ENCODE measurements around the gene IZUMO1.
"Not testable (repeated sequence)": the region's sequence is repeated elsewhere in the genome, so short reads cannot be mapped to it uniquely, and the experiment has no call there.

The IZUMO1 gene

DNA sequence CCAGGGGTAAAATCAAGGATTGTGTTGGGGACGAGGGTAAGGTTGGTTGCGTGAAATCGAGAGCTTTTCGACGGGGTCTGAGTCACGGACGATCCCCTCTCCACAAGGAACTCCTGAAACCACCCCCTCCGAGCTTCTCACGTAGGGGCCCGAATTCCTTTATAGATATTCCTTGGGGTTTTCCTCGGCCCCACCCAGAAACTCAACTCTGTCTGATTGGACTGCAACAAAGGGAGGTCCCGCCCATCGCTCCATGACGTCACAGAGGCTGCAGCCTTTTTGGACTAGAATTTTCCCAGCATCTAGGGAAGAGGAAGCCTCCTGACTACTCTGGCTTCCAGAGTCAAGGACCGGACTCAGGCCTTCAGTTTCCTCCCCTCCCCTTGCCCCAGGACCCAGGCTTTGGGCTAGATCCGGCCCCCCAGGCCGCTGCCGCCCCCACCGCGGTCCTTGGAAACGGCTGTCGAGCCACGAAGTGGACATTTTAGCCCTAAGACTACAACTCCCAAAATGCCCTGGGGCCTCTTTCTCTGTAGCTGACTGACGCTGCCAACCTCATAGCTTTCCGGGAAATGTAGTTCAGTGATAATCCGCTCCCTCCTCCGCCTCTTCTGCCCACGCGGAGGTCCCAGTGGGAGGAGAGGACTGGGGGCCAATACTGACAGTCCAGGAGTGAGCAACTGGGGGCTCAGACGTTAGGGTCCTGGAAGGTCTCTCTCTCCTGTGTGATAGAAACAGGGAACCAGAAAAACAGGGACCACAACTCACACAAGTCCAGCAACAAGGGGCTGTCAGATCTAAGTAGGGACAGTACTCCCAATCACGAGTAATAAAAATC, at the start of gene IZUMO1:
Gene IZUMO1, minus strand, starts transcription at position 172 of the 838 bp plus-strand sequence. CDS start 1,050 bp downstream, outside the sequence.
- DNase-seq, result no peak

DNA sequence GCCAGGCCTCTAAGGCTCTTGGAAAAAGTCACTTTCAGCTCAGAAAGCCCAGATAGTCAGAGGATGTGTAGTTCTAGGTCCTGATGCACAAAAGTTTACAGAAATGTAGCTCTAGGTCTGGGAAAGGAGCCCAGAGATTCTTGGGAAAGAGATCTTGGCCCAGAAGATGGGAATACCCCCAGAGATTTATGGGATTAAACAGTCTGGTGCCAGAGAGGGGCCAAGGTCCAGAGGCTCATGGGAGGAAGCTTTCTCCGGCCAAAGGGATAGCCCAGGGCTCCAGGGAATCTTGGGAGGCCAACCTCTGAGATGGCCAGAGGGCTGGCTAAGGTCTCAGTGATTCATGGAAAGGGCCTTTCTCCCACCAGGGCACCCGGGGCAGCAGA, 49.0 kb upstream of the IZUMO1 start:
- DNase-seq, result no peak

DNA sequence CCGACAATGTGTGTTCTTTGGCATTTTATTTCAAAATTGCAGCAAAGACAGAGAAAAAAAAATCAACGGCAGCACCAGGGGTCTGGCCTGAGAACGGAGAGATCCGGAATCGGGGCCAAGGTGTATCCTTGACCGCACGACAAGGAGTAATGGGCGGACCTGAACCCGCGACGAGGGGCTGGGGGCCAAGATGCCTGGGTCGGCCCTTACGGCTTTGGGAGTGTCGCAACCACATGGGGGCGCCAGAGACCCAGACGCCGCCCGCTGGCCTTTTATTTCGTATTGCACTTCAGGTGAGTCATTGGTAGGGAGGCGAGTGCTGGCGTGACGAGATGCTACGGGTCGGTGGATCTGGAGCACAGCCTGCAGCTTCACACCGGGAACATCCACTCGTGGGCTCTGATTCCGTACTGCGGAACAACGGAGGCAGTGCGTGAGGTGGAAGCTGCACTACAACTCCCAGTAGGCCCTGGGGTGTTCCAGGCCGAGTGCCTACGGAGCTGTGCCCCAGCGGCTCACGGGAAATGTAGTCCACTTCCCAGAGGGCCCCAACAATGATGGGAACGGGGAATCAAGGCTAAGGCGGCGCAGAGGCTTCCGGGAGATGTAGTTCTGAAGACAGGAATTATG, 48.5 kb upstream of the IZUMO1 start:
- peak; percentile 74 for DNase-seq

DNA sequence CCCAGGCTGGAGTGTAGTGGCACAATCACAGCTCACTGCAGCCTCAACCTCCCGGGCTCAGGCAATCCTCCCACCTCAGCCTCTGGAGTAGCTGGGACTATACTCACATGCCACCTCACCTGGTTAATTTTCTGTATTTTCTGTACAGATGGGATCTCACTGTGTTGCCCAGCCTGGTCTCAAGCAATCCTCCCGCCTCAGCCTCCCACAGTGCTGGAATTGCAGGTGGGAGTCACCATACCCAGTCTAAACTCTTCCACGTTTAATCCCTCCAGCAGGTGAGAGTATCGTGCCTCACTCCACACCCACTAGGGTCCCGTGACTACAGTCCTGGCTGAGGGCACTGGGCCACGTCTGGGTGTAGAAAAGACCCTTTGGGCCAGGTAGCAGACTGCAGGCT, 47.6 kb upstream of the IZUMO1 start:
- no peak for DNase-seq

DNA sequence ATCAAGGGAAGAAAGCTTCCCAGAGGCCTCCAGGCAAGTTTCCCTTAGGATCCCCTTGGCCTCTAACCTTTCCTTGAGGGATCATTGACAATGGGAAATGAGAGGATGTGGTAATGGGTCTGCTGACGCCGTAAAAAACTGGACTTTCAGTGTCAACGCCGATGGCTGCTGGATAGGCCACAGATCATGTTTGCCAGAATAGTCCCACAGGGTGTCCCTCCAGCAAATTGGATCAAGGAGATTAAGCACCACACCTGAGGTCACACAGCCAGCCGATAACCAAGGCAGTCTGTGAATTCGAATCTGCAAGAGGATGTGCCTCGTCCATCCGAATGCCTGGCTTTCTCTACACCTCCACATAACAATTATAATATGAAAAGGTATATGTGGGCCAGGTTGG, 46.6 kb upstream of the IZUMO1 start:
- DNase-seq, result no peak

DNA sequence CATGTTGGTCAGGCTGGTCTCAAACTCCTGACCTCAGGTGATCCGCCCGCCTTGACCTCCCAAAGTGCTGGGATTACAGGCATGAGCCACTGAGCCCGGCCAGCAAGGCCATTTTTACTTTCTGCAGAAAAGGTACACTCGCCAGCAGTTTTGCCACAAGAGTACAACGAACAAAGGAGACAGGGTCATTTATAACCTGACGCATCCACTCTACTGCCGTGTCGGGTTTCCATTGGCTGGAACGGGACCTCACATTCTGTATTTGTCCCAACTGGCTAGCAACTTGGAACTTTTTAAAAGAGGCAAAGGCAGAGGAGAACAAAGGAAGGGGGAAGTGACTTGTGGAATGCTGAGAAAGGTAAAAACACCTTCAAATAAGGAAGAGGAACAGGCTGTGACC, 40.6 kb upstream of the IZUMO1 start:
- DNase-seq, result not testable (repeated sequence)

DNA sequence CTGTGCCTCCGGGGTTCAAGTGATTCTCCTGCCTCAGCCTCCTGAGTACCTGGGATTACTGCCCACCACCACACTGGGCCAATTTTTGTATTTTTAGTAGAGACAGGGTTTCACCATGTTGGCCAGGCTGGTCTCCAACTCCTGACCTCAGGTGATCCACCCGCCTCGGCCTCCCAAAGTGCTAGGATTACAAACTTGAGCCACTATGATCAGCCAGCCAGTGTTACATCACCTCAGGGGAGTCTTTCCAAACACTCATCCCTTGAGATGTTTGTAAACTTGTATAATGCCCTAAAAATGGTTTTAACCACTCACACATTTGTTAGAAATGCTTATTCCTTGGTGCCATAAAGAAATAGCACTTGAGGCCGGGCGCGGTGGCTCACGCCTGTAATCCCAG, 39.7 kb upstream of the IZUMO1 start:
- not testable (repeated sequence) for DNase-seq

DNA sequence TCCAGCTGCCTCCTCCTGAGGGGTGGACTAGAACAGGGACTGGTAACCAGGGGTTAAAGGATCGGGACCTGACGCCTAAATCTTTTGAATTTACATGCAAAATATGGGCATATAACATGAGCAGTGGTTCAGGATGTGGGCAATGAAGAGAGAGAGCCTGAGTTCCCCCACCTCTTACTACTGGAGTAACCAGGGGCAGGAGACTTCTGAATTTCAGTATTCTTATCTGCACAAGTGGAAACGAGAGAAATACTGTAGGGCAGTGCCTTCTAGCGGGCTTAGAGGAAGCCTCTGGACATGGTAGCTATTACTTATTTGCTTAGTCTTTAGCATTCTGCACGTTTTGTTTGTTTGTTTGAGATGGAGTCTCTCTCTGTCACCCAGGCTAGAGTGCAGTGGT, 37.8 kb upstream of the IZUMO1 start:
- DNase-seq, result no peak

DNA sequence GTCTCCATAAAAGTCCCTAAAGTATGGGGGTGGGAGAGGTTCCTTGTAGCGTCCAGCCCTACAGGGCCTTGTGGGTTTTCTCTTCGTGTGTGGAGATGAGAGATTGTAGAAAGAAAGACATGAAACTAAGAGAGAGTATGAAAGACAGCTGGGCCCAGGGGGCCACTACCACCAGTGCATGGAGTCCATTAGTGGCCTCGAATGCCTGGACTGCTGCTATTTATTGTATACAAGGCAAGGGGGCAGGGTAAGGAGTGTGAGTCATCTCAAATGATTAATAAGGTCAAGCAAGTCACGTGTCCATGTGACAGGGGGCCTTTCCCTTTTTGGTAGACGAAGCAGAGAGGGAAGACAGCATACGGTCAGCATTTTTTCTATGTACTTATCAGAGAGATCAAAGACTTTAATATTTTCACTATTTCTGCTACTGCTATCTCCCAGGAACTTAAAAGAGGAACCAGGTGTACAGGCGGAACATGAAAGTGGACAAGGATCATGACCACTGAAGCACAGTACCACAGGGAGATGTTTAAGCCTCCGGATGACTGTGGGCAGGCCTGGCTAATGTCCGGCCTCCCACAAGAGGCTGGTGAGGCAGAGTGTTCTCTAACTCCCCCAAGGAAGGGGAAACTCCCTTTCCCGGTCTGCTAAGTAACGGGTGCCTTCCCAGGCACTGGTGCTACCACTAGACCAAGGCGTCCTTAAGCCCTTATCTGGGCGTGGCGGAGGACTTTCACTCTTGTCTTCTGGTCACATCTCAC, 34.1 kb upstream of the IZUMO1 start:
- no peak for DNase-seq

DNA sequence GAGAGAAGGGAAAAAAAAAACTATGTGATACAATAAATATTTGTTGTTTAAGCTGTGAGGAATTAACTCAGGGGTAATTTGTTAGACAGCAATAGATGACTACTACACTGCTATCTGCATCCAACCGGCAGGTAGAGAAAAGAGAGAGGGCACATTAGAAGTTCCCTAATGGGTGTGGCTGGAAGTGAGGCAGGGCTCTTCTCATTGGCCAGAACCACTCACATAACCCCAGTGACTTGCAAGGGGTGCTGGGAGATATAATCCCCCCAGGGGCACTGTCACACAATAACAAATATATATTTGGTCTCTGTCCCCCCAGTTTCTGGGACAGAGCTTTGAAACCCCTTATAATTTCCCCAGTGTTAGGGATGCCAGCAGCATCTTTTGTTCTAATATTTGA, 32.9 kb upstream of the IZUMO1 start:
- DNase-seq, result no peak

DNA sequence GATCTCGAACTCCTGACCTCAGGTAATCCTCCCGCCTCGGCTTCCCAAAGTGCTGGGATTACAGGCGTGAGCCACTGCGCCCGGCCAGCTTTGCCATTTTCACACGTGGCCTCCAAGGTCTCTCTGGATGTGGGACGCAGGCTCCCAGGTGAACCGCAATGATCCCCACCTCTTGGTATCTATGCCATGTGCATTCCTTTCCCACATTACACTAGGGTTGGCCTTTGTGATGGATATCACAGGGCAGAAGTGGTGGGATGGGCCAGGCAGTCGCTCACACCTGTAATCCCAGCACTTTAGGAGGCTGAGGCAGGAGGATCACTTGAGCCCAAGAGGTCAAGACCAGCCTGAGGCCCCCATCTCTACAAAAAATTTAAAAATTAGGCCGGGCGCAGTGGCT, 31.0 kb upstream of the IZUMO1 start:
- DNase-seq, result no peak

DNA sequence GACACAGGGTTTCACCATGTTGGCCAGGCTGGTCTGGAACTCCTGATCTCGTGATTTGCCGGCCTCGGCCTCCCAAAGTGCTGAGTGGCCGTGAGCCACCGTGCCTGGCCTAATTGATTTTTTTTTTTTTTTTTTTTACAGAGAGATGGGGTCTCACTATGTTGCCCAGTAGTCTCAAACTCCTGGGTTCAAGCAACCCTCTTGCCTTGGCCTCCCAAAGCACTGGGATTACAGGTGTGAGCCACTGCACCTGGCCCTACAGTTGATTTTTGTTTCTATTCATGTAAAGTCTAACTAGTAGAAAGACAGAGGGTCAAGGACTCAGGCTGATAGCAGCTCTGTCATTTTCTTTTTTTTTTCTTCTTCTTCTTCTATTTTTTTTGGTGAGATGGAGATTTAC, 30.4 kb upstream of the IZUMO1 start:
- no peak for DNase-seq

DNA sequence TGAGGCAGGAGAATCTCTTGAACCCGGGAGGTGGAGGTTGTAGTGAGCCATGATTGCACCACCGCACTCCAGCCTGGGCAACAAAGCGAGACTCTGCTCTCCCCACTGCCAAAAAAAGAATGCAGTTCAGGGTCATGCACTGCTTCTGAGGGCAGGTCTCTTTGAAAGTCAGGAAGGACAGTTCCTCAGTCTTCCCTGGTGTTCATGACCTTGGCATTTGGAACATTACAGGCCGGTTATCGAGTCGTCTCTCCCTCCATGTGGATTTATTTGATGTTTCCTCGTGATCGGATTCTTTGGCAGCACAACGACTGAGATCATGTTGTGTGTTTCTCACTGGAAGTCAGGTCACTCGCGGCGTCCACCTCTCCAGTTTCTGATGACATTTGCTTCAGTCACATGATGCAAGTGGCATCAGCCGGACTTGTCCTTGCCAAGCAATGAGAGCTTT, 25.8 kb upstream of the IZUMO1 start:
- no peak for DNase-seq

DNA sequence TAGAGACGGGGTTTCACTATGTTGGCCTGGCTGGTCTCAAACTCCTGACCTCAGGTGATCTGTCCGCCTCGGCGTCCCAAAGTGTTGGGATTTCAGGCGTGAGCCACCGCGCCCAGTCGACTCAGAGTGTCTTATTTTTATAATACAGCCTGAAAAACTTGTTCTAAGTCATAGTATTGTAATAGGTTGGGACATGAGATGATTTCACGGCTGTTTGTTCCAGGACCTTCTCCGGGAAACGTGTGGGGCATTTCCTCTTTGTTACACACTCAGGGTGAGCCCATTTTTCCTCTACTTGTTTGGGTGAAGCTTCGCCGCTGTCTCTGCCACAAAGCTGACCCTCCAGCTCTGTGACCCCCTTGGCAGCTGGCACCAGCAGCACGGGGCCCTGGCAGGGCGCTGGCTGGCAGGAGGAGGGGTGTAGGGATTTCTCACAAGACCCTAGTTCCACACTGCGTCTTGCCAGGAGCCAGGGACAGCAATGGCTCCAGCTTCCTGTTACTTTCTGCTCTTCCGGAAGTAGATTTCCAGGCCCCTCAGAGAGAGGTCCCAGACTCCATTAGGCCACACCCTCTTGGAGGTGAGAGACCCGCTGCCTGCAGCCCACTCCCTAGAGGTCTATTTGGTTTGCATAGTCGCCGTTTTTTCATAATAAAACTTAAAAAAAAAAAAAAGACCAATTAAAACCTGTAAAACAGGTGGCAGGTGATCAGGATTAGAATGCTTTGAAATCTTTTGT, 24.2 kb upstream of the IZUMO1 start:
- DNase-seq, result no peak

DNA sequence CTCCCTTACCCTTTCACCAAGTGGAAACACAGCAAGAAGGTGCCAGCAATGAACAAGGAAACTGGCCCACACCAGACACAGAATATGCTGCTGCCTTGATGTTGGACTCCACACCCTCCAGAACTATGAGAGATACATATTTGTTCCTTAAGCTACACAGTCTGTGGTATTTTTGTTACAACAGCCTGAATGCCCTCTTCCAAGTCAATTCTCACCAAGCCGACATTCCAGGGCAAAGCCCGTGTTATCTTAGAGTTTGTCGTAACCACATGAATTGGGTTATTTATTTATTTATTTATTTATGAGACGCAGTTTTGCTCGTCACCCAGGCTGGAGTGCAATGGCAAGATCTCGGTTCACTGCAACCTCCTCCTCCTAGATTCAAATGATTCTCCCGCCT, 23.6 kb upstream of the IZUMO1 start:
- DNase-seq, result no peak

DNA sequence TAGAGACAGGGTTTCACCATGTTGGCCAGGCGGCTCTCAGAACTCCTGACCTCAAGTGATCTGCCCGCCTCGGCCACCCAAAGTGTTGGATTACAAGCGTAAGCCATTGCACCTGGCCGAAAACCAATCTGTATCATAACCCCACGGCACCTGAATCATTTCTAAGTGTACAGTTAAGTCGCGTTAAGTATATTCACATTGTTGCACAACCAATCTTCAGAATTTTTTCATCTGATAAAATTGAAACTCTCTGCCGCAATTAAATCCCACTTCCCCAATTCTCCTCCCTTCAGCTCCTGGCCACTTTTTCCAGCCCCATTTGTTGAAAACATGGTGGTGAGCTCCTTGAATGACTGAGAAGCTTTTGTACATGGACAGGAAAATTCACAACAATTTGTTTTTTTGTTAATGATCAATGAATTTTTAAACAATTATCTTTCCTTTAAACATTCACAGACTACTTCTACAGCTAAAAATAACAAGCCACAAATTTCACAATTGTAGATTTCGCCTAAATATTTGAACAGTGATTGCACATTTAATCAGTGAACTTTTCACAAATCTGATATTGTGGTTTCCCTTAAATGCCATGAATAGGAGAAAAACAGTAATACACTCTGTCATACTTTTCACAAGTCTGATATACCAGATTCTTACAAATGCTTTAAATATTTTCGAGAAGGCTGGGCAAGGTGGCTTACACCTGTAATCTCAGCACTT, 22.4 kb upstream of the IZUMO1 start:
- DNase-seq, result no peak

DNA sequence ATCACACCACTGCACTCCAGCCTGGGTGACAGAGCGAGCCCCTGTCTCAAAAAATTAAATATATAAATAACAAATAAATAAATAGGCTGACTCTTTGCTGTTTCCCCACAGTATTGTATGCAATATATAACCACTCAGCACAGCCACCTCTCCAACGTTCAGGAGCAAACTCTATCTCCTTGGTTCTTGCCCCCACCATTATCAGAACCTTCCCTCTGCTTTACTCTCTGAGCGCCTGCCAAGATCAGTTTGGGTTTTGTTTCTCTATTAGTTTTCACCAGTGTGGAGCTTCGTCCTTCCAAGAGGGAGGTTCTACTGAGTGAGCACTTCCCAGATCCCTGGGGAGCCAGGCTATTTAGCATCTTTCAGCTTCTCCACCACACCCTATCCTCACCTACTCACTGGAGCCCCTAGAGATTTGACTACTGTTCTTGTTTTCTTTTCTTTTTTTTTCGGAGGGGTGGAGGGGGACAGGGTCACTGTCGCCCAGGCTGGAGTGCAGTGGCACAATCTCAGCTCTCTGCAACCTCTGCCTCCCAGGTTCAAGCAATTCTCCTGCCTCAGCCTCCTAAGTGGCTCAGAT, 21.6 kb upstream of the IZUMO1 start:
- DNase-seq, result not testable (repeated sequence)

DNA sequence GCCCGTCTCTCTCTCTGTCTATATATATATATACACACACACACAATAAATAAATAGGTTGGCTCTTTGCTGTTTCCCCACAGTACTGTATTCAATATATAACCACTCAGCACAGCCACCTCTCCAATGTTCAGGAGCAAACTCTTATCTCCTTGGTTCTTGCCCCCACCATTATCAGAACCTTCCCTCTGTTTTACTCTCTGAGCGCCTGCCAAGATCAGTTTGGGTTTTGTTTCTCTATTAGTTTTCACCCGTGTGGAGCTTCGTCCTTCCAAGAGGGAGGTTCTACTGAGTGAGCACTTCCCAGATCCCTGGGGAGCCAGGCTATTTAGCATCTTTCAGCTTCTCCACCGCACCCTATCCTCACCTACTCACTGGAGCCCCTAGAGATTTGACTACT, 19.1 kb upstream of the IZUMO1 start:
- not testable (repeated sequence) for DNase-seq

DNA sequence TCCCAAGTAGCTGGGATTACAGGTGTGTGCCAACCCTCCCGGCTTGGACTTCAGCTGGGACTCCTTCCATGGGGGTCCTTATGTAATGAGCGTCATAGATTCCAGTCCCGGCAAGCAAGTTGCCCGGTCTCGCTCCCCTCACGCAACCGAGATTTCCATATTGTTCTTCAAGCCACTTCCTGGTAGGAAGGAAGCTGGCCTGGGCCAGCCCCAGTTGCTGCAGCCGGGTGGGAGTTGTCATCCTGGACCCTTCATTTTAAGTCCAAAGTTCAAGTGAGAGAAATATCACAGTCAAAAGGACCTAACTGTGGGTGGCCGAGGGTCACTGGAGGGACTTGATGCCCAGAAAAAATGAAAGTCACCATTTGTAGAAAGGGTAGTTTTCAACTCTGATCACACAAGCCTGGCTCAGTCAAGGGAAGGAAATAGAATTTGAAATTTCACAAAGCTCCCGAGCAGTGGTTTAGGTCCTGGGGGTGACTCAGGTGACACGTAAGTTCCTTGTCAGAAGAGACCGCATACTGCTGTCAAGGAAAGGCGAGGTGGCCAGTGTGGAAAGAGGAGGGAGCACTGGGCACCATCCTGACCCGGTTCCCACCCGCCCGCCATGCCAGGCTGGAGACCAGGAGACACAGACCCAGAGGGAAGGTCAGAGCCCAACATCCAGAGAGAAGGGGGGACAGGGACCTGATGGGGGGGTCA, 13.9 kb upstream of the IZUMO1 start:
- DNase-seq, result no peak

DNA sequence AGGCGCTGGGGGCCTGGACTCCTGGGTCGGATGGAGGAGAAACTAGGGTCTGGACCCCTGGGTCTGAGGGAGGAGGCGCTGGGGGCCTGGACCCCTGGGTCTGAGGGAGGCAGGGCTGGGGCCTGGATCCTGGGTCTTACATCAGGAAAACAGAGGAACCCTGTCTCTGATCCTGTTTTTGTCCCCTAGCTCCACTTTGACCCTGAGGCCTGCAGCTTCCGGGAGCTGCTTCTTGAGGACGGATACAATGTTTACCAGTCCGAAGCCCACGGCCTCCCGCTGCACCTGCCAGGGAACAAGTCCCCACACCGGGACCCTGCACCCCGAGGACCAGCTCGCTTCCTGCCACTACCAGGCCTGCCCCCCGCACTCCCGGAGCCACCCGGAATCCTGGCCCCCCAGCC, 11.0 kb upstream of the IZUMO1 start:
- DNase-seq, result no peak

DNA sequence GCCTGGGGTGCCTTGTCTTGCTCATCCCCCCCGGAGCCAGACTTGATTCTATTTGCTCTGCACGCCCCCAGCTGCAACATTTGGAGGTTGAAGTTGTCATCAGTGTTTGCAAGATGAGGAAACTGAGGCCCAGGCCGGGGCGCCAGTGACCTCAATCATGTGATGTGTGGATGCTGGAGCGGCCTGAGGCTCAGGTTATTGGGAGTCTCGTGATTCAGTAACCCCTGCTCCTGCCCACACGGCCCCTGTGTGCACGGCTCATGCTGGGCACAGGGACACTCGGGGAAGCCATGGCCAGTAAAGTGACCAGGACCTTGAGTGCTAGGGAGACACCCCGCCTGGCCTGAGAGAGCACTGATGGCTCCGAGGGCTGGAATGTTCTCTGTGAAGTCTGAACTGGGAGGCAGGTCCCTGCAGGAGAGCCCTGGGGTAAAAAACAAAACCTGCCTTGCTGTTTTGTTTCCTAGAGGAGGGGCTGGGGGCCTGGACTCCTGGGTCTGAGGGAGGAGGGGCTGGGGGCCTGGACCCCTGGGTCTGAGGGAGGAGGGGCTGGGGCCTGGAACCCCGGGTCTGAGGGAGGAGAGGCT, 10.5 kb upstream of the IZUMO1 start:
- DNase-seq, result no peak
